ENCODE measurements around the gene PFKL.
"Not testable (repeated sequence)": the region's sequence is repeated elsewhere in the genome, so short reads cannot be mapped to it uniquely, and the experiment has no call there.

The PFKL gene

DNA sequence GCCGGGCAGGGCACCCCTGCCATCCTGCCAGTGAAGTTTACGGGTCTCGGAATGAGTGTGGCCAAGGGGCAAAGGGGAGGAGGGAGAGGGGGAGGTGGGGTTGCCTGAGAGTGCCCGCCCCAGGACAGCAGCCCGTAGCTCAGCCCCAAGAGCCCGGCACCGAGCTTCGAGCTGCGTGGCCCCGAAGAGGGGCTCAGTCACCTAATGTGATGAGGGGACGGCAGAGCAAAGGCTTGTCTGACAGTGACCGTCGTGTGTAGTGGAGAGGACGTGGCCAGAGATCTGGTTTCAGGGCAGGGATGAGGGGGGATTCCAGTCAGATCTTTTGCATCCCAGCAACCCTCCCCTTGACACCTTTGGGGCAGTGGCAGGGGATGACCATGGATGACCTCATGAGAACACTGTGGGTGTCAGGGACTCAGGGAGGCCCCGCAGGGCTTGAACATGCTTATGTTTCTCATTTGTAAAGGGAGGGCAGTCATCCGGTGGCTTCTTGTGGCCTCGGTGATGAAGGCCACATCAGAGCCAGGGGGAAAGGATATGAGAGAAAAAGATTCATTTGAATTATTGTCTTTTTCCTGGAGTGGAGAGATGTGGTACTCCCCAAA is 52.5 kb downstream of the PFKL start:
- Histone ChIP-seq H3K36me3 (ENCODE audit: control insufficient read depth, insufficient read depth, low read length) (no peaks in the 10 kb centered on the region), H3K27me3 (ENCODE audit: control insufficient read depth, insufficient read depth, low read length) (no peaks in the 10 kb centered on the region), H3K9ac (ENCODE audit: low read depth, low read length) (no peak overlapping the region), H3K4me1 (ENCODE audit: control insufficient read depth, insufficient read depth, low read length) (no peaks in the 10 kb centered on the region), H3K9me3 (ENCODE audit: control insufficient read depth, insufficient read depth, low read length) (no peaks in the 10 kb centered on the region), H3K27ac (ENCODE audit: low read depth, low read length) (no peak overlapping the region), H3K4me3 (ENCODE audit: low read depth, low read length) (no peak overlapping the region)

DNA sequence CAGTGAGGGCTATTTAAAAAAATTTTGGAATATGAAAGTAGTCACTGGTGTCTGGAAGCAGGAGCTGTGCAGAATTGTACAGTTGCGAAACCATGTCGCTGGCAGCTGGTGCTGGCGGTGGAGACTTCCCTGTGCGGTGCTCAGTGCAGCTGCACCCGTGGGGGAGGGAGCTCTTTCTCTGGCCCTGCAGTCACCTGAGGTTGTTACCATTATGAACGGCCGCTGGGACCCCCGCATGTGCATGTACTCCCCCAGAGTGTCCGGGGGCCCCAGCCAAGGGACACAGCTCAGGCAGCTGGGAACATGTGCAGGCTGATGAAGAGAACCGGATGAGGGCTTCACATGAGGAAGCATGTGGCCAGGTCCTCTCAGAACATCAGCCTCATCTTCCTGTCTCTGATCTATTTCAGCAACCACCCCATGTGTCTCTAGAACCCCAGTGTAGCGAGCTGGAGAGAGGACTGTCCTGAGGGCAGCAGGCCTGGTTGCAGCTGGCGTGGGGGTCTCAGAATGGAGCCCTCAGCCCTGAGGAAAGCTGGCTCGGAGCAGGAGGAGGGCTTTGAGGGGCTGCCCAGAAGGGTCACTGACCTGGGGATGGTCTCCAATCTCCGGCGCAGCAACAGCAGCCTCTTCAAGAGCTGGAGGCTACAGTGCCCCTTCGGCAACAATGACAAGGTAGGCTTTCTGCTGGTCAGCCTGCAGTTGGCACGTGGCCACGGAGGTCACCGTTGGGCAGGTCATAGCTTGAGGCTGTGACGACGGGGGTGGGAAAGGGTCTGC is 53.5 kb downstream of the PFKL start, which contains the start of gene TRPM2:
TSS of gene TRPM2 (plus strand) at position 431 of the 780 bp plus-strand sequence. CDS start at position 511, 80 bp downstream.
- no peak within 1 kb of the TSS for H3K4me3 ChIP-seq (ENCODE audit: low read depth, low read length)
- no peaks in the 10 kb centered on the region for H3K36me3 ChIP-seq (ENCODE audit: control insufficient read depth, insufficient read depth, low read length)
- no peaks in the 10 kb centered on the region for H3K27me3 ChIP-seq (ENCODE audit: control insufficient read depth, insufficient read depth, low read length)
- H3K9me3 ChIP-seq (ENCODE audit: control insufficient read depth, insufficient read depth, low read length): no peaks in the 10 kb centered on the region
- H3K27ac ChIP-seq (ENCODE audit: low read depth, low read length): no peak within 1 kb of the TSS
- H3K4me1 ChIP-seq (ENCODE audit: control insufficient read depth, insufficient read depth, low read length): no peaks in the 10 kb centered on the region
- H3K9ac ChIP-seq (ENCODE audit: low read depth, low read length): no peak within 1 kb of the TSS

DNA sequence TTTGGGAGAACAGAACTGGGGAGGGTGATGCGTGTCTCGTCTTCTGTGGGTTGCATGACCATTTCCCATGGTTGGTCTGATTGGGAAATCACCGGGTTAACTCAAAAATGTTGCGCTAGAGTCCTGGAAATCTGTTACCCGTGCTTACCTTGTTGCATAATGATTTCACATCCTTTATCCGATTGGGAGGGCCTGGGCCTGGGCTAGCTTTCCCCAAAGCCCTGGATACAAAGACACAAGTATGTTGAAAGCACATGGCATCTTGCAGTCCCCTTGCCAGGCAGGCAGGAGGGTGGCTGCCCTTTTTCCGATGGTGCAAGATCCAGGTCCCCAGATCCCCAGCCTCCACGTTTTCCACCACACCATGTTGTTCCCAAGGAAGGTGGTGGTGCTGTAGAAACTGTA is 54.1 kb downstream of the PFKL start:
- no peaks in the 10 kb centered on the region for H3K36me3 ChIP-seq (ENCODE audit: control insufficient read depth, insufficient read depth, low read length)
- H3K4me3 ChIP-seq (ENCODE audit: low read depth, low read length): no peak overlapping the region
- no peak overlapping the region for H3K9ac ChIP-seq (ENCODE audit: low read depth, low read length)
- no peaks in the 10 kb centered on the region for H3K4me1 ChIP-seq (ENCODE audit: control insufficient read depth, insufficient read depth, low read length)
- H3K27me3 ChIP-seq (ENCODE audit: control insufficient read depth, insufficient read depth, low read length): no peaks in the 10 kb centered on the region
- H3K27ac ChIP-seq (ENCODE audit: low read depth, low read length): no peak overlapping the region
- H3K9me3 ChIP-seq (ENCODE audit: control insufficient read depth, insufficient read depth, low read length): no peaks in the 10 kb centered on the region

DNA sequence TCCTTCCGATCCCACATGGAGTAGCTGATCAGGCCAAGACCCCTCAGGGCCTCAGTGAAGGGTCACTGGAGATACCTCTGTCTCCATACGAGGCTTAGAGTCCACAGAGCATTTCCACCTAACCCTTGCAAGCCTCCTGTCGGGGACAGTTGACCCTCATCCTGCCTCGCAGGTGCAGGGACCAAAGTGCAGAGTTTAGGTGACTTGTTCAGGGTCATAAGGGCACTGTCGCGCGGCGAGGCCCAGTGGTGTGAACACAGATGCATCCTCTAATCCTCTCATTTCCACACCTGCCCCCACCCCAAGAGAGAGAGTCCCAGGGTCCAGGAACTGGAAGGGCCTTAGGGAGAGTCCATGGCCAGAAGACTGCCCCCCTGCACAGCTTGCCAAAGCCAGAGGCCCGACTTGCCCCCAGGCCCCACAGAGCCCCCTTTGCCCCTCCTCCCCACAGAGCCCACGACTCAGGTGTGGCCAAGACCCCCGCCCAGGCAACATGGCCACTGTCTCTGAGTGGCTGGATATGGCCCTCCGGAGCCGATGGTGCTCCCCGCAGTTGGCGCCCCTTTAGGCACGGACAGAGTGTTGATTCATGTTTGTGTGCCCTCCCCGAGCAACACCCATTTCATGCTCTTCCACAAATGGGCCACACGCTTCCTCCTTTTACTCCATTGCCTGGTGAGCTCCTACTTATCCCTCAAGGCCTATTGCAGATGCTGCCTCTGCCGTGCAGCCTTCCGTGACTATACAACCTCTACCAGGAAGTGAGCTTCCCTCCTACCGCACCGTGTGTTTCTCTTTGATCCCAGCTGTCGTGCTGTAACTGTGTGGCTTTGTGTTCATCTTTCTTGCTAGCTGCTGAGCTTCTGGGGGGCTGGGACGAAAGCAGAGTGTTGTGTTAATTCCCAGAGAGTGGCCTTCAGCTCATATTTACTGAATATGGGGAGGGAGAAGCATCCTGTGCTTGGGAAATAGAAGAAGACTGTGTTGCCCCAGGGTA is 55.2 kb downstream of the PFKL start:
- no peak overlapping the region for H3K27ac ChIP-seq (ENCODE audit: low read depth, low read length)
- H3K4me1 ChIP-seq (ENCODE audit: control insufficient read depth, insufficient read depth, low read length): no peaks in the 10 kb centered on the region
- H3K36me3 ChIP-seq (ENCODE audit: control insufficient read depth, insufficient read depth, low read length): no peaks in the 10 kb centered on the region
- H3K4me3 ChIP-seq (ENCODE audit: low read depth, low read length): no peak overlapping the region
- no peaks in the 10 kb centered on the region for H3K27me3 ChIP-seq (ENCODE audit: control insufficient read depth, insufficient read depth, low read length)
- no peak overlapping the region for H3K9ac ChIP-seq (ENCODE audit: low read depth, low read length)
- H3K9me3 ChIP-seq (ENCODE audit: control insufficient read depth, insufficient read depth, low read length): no peaks in the 10 kb centered on the region

DNA sequence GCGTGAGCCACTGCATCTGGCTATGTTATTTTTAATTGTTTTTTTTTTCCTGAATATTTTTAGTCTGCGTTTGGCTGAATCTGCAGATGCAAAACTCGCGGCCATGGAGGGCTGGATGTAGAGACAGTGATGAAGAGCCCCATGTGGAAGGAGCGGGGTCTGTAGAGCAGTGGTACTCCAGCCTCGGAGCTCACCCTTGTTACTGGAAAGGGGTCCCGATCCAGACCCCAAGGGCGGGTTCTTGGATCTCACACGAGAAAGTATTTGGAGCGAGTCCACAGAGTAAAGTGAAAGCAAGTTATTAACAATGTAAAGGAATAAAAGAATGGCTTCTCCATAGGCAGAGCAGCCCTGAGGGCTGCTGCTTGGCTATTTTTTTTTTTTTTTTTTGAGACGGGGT is 56.3 kb downstream of the PFKL start:
- Histone ChIP-seq H3K27ac (ENCODE audit: low read depth, low read length) (no peak overlapping the region), H3K36me3 (ENCODE audit: control insufficient read depth, insufficient read depth, low read length) (no peaks in the 10 kb centered on the region), H3K9ac (ENCODE audit: low read depth, low read length) (no peak overlapping the region), H3K27me3 (ENCODE audit: control insufficient read depth, insufficient read depth, low read length) (no peaks in the 10 kb centered on the region), H3K9me3 (ENCODE audit: control insufficient read depth, insufficient read depth, low read length) (no peaks in the 10 kb centered on the region), H3K4me1 (ENCODE audit: control insufficient read depth, insufficient read depth, low read length) (no peaks in the 10 kb centered on the region), H3K4me3 (ENCODE audit: low read depth, low read length) (no peak overlapping the region)

DNA sequence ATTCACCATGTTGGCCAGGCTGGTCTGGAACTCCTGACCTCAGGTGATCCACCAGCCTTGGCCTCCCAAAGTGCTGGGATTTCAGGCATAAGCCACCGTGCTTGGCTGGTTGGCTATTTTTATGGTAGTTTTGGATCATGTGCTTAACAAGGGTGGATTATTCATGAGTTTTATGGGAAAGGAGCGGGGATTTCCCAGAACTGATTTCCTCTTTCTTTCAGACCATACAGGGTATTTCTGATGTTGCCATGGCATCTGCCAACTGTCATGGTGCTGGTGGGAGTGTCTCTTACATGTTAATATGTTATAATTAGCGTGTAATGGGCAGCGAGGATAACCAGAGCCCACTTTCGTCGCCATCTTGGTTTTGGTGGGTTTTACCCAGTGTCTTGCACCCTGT is 56.8 kb downstream of the PFKL start:
- H3K36me3 ChIP-seq (ENCODE audit: control insufficient read depth, insufficient read depth, low read length): no peaks in the 10 kb centered on the region
- H3K9me3 ChIP-seq (ENCODE audit: control insufficient read depth, insufficient read depth, low read length): no peaks in the 10 kb centered on the region
- no peaks in the 10 kb centered on the region for H3K4me1 ChIP-seq (ENCODE audit: control insufficient read depth, insufficient read depth, low read length)
- H3K27me3 ChIP-seq (ENCODE audit: control insufficient read depth, insufficient read depth, low read length): no peaks in the 10 kb centered on the region
- H3K9ac ChIP-seq (ENCODE audit: low read depth, low read length): no peak overlapping the region
- no peak overlapping the region for H3K4me3 ChIP-seq (ENCODE audit: low read depth, low read length)
- no peak overlapping the region for H3K27ac ChIP-seq (ENCODE audit: low read depth, low read length)

DNA sequence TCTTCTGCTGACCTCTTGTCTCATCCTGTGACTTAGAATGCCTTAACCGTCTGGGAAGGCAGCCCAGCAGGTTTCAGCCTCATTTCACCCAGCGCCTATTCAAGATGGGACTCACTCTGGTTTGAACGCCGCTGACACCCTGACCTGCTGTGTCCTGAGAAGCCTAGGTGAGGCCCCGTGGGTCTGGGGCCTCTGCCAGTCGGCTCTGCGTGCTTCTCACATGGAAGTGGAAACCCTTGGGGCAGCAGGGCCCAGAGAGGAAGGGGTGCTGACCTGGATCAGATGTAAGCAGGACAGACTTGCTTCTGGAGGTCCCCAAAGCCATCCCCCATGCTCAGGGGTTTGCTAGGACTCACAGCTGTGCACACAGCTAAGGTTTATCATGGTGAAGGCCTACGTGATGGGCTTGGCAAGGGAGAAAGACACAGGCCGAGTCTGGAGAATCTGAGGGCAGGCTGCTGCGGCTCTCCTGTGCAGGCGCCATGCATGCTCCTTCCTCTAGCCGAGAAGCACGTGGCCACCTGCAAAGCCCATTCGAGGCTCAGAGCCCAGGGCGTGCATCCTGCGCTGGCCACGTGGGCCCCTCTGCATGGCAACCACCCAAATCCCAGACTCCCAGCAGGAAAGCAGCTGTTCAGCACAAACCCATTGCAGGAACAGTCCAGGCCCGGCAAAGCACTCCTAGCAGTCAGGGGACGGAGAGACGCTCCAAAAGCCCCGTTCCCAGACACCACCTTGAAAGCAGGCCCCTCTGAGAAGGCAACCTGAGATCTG is 57.4 kb downstream of the PFKL start:
- Histone ChIP-seq H3K27me3 (ENCODE audit: control insufficient read depth, insufficient read depth, low read length) (no peaks in the 10 kb centered on the region), H3K27ac (ENCODE audit: low read depth, low read length) (no peak overlapping the region), H3K9ac (ENCODE audit: low read depth, low read length) (no peak overlapping the region), H3K9me3 (ENCODE audit: control insufficient read depth, insufficient read depth, low read length) (no peaks in the 10 kb centered on the region), H3K36me3 (ENCODE audit: control insufficient read depth, insufficient read depth, low read length) (no peaks in the 10 kb centered on the region), H3K4me1 (ENCODE audit: control insufficient read depth, insufficient read depth, low read length) (no peaks in the 10 kb centered on the region), H3K4me3 (ENCODE audit: low read depth, low read length) (no peak overlapping the region)

DNA sequence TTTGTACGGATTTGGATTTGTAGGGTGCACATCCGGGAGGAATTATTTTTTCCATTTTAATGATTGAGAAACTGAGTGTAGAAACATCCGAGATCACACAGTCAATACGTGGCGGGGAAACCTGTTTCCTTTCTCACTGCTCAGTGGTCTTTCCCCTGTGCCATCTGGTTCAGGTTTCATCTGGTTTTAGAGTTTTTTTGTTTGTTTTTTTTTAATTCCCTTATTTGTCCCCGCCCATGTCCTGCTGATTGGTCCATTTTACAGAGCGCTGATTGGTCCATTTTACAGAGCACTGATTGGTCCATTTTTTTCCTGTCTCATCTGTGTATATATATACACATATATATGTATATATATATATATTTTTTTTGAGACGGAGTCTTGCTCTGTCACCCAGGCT is 59.5 kb downstream of the PFKL start:
- Histone ChIP-seq H3K9ac (ENCODE audit: low read depth, low read length) (no peak overlapping the region), H3K27me3 (ENCODE audit: control insufficient read depth, insufficient read depth, low read length) (no peaks in the 10 kb centered on the region), H3K4me3 (ENCODE audit: low read depth, low read length) (no peak overlapping the region), H3K9me3 (ENCODE audit: control insufficient read depth, insufficient read depth, low read length) (no peaks in the 10 kb centered on the region), H3K27ac (ENCODE audit: low read depth, low read length) (no peak overlapping the region), H3K4me1 (ENCODE audit: control insufficient read depth, insufficient read depth, low read length) (no peaks in the 10 kb centered on the region), H3K36me3 (ENCODE audit: control insufficient read depth, insufficient read depth, low read length) (no peaks in the 10 kb centered on the region)

DNA sequence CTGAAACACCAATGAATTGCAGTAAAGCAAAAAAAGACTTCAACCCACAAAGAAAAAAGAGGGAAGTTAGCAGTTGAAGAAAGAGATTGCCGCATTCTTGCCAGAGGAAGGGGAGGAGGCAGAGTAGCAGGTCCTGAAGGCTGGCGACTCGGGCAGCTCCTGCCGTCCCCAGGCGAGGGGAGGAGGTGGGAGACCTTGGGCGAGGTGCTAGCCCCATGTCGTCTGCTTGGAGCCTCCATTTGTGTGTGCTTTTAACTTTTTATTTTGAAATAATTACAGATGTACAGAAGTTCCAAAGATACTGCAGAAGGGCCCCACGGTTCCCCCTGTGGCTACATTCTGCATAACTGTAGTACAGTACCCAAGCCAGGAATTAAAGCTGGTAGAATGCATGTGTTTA is 60.3 kb downstream of the PFKL start:
- Histone ChIP-seq H3K27ac (ENCODE audit: low read depth, low read length) (no peak overlapping the region), H3K9ac (ENCODE audit: low read depth, low read length) (no peak overlapping the region), H3K36me3 (ENCODE audit: control insufficient read depth, insufficient read depth, low read length) (no peaks in the 10 kb centered on the region), H3K27me3 (ENCODE audit: control insufficient read depth, insufficient read depth, low read length) (no peaks in the 10 kb centered on the region), H3K4me1 (ENCODE audit: control insufficient read depth, insufficient read depth, low read length) (no peaks in the 10 kb centered on the region), H3K4me3 (ENCODE audit: low read depth, low read length) (no peak overlapping the region), H3K9me3 (ENCODE audit: control insufficient read depth, insufficient read depth, low read length) (no peaks in the 10 kb centered on the region)

DNA sequence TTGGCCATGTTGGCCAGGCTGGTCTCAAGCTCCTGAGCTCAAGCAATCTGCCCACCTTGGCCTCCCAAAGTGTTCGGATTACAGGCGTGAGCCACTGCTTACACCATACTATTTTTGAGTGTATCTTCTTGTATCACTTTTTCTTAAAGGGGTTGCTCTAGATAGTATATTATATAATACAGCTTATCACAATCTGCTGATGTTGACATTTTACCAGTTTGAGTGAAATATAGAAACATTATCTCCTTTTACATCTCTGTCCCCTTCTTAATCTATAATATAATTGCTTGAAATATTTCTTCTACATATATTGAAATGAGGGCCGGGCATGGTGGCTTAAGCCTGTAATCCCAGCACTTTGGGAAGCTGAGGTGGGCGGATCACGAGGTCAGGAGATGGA is 62.0 kb downstream of the PFKL start:
- H3K9ac ChIP-seq (ENCODE audit: low read depth, low read length); H3K36me3 ChIP-seq (ENCODE audit: control insufficient read depth, insufficient read depth, low read length); H3K4me3 ChIP-seq (ENCODE audit: low read depth, low read length); H3K9me3 ChIP-seq (ENCODE audit: control insufficient read depth, insufficient read depth, low read length); H3K27ac ChIP-seq (ENCODE audit: low read depth, low read length); H3K4me1 ChIP-seq (ENCODE audit: control insufficient read depth, insufficient read depth, low read length); H3K27me3 ChIP-seq (ENCODE audit: control insufficient read depth, insufficient read depth, low read length): not testable (repeated sequence)

Data from HUES48 (cell line).